ENCODE measurements around the gene KATNA1. TPM values are rescaled to one million over a fixed set of nuclear protein-coding genes. Genes with fewer than 3 reads are reported as not detected.
"Not testable (repeated sequence)": the region's sequence is repeated elsewhere in the genome, so short reads cannot be mapped to it uniquely, and the experiment has no call there.

Gene KATNA1
- total and polyA plus RNA-seq, 4 experiments from 2014 or later, result 18.2 to 34.7 (median 24.5) TPM

DNA sequence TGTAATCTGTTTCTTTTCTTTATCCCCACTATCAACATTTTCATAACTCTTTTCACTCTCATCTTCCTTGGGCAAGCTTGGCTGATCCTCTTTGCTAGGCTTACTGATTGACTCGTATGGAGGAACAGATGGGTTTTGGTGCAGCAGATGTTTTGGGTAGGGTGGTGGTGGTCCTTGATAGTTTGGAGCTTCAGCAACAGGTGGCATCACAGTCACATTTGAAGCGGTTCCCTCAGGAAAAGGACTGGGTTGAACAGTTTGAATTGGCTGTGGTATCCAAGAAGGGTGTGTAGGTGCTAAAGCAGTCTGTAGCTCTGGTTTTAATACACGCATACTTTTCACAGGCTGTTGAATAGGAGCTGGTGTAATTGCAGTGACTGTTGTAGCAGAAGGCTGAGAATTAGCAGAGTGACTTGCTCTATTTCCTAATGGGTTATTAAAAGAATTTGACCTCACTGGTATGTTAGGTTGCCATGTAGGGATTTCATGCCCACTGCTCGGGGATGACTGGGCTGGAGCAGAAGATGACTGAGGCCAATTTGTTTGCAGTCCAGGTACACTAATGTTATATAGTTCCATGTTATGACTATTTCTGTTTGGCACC is 34.8 kb upstream of the KATNA1 start:
- Mint-ChIP-seq H3K27ac (peak overlapping the region in 1 of 7 donors; percentile 47), H3K9me3 (no peaks in the 10 kb centered on the region), H3K4me1 (peaks cover 14 to 24% (median 22%) of the 10 kb centered on the region in 4 donors), H3K27me3 (no peaks in the 10 kb centered on the region), H3K4me3 (no peak overlapping the region), H3K36me3 (peaks cover 32 to 50% of the 10 kb centered on the region in 2 donors)
- H3K4me1 ChIP-seq (ENCODE audit: insufficient read depth, low read length), result peaks cover 8% of the 10 kb centered on the region
- no peak for DNase-seq
- H3K27ac ChIP-seq (ENCODE audit: low read depth, low read length), result no peak overlapping the region
- no peaks in the 10 kb centered on the region for H3K27me3 ChIP-seq (ENCODE audit: insufficient read depth, low read length)
- H3K9me3 ChIP-seq (ENCODE audit: control insufficient read depth in 1 of 2, low read length in 2 of 2), result no peaks in the 10 kb centered on the region
- intact Hi-C loops (cut with micrococcal nuclease), result no loop called here
- ChIA-PET POLR2A (ENCODE audit: partially characterized antibody) (no interaction called here), CTCF (ENCODE audit: partially characterized antibody) (no interaction called here)
- H3K4me3 ChIP-seq (ENCODE audit: low read length in 2 of 2), result no peak overlapping the region
- H3K36me3 ChIP-seq (ENCODE audit: insufficient read depth, low read length), result peaks cover 15% of the 10 kb centered on the region

DNA sequence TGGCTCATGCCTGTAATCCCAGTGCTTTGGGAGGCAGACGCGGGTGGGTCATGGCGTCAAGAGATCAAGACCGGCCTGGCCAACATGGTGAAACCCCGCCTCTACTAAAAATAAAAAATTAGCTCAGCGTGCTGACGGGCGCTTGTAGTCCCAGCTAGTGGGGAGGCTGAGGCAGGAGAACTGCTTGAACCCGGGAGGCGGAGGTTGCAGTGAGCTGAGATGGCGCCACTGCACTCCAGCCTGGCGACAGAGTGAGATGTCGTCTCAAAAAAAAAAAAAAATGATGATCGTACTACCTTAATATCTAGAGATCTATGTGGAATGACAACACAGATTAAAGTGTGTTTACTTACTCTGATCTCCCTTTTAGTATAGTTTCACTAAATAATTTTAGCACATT is 33.3 kb upstream of the KATNA1 start:
- H3K36me3 ChIP-seq (ENCODE audit: insufficient read depth, low read length), result peaks cover 15% of the 10 kb centered on the region
- CTCF ChIA-PET (ENCODE audit: partially characterized antibody), result interaction anchor here (0.8 kb wide), 1 partner anchor 389 kb away, joined by 3 read pairs; no protein-coding TSS in a partner anchor
- peaks cover 40 to 60% of the 10 kb centered on the region in 2 donors for H3K36me3 Mint-ChIP-seq
- H3K9me3 Mint-ChIP-seq; H3K4me1 ChIP-seq (ENCODE audit: insufficient read depth, low read length); H3K27me3 ChIP-seq (ENCODE audit: insufficient read depth, low read length); intact Hi-C loops (cut with micrococcal nuclease); H3K4me3 Mint-ChIP-seq; DNase-seq; POLR2A ChIA-PET (ENCODE audit: partially characterized antibody); H3K27ac ChIP-seq (ENCODE audit: low read depth, low read length); H3K4me3 ChIP-seq (ENCODE audit: low read length in 2 of 2); H3K9me3 ChIP-seq (ENCODE audit: control insufficient read depth in 1 of 2, low read length in 2 of 2); H3K27ac Mint-ChIP-seq; H3K27me3 Mint-ChIP-seq: not testable (repeated sequence)
- H3K4me1 Mint-ChIP-seq, result peaks cover 9 to 22% (median 20%) of the 10 kb centered on the region in 4 donors

DNA sequence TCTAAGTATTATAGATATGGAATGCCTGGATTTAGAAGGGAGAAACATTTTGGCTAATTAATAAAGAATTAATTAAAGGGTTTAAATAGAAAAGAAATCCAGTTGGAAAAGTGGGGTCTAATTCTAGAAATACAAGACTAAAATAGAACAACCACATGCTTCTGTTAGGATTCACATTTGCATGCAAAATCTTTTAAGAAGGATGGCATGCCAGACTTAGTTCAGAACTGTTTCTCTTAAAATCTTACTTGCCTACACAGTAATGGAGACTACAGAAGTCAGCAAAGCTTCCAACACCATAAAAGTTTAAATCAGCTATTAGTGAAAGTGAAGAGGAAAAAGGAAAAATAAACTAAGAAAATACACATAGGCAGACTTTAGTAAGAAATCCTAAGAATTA is 32.7 kb upstream of the KATNA1 start:
- Mint-ChIP-seq H3K27me3 (no peaks in the 10 kb centered on the region), H3K36me3 (peaks cover 41 to 59% of the 10 kb centered on the region in 2 donors), H3K4me3 (no peak overlapping the region), H3K9me3 (no peaks in the 10 kb centered on the region), H3K4me1 (peaks cover 3 to 16% (median 14%) of the 10 kb centered on the region in 4 donors), H3K27ac (peak overlapping the region in 4 of 7 donors; percentile 1 to 67 (median 20))
- ChIA-PET POLR2A (ENCODE audit: partially characterized antibody) (no interaction called here), CTCF (ENCODE audit: partially characterized antibody) (interaction anchor here (0.8 kb wide), 1 partner anchor 390 kb away, joined by 3 read pairs; no protein-coding TSS in a partner anchor)
- H3K4me1 ChIP-seq (ENCODE audit: insufficient read depth, low read length), result no peaks in the 10 kb centered on the region
- H3K9me3 ChIP-seq (ENCODE audit: control insufficient read depth in 1 of 2, low read length in 2 of 2), result no peaks in the 10 kb centered on the region
- H3K27ac ChIP-seq (ENCODE audit: low read depth, low read length), result no peak overlapping the region
- H3K27me3 ChIP-seq (ENCODE audit: insufficient read depth, low read length), result no peaks in the 10 kb centered on the region
- peaks cover 15% of the 10 kb centered on the region for H3K36me3 ChIP-seq (ENCODE audit: insufficient read depth, low read length)
- DNase-seq, result no peak
- intact Hi-C loops (cut with micrococcal nuclease), result no loop called here
- H3K4me3 ChIP-seq (ENCODE audit: low read length in 2 of 2), result no peak overlapping the region

DNA sequence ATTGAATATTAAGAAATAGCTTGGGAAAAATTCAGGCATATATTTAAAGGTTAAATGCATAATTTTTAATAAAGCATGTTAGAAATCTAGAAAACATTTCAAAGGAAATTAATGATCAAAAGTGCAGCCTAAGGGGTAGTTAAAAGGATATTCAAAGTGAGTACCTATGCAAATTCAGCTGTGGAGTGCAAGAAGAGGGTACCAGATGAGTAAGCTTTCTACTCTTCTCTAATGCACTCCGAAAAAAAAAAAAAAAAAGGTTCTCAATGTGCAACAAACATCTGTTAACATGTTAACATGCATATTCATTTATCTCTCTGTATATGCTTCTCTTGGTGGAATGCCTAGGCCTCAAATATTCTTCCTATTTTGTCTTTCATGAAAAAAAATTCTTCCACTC is 32.0 kb upstream of the KATNA1 start:
- Mint-ChIP-seq H3K36me3 (peaks cover 41 to 59% of the 10 kb centered on the region in 2 donors), H3K27me3 (no peaks in the 10 kb centered on the region), H3K4me3 (no peak overlapping the region), H3K9me3 (no peaks in the 10 kb centered on the region), H3K4me1 (peaks cover 0 to 13% (median 11%) of the 10 kb centered on the region in 4 donors), H3K27ac (peak overlapping the region in 3 of 7 donors; percentile 1 to 71 (median 67))
- H3K9me3 ChIP-seq (ENCODE audit: control insufficient read depth in 1 of 2, low read length in 2 of 2), result no peaks in the 10 kb centered on the region
- intact Hi-C loops (cut with micrococcal nuclease), result no loop called here
- H3K4me3 ChIP-seq (ENCODE audit: low read length in 2 of 2), result no peak overlapping the region
- H3K36me3 ChIP-seq (ENCODE audit: insufficient read depth, low read length), result peaks cover 22% of the 10 kb centered on the region
- no peaks in the 10 kb centered on the region for H3K4me1 ChIP-seq (ENCODE audit: insufficient read depth, low read length)
- no peaks in the 10 kb centered on the region for H3K27me3 ChIP-seq (ENCODE audit: insufficient read depth, low read length)
- H3K27ac ChIP-seq (ENCODE audit: low read depth, low read length), result no peak overlapping the region
- ChIA-PET POLR2A (ENCODE audit: partially characterized antibody) (no interaction called here), CTCF (ENCODE audit: partially characterized antibody) (no interaction called here)
- no peak for DNase-seq

DNA sequence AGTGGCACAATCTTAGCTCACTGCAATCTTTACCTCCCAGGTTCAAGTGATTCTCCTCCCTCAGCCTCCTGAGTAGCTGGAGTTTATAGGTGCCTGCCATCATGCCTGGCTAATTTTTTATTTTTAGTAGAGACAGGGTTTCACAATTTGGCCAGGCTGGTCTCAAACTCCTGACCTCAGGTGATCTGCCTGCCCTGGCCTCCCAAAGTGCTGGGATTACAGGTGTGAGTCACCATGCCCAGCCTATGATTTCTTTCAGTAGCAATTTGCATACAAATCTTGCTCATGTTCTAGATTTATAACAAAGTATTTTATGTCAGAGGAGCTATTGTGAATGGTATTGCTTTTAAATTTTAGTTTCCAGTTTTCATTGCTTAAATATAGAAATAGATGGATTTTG is 23.8 kb upstream of the KATNA1 start:
- H3K4me3 ChIP-seq (ENCODE audit: low read length in 2 of 2); H3K9me3 Mint-ChIP-seq; H3K27ac ChIP-seq (ENCODE audit: low read depth, low read length); H3K4me1 Mint-ChIP-seq; H3K4me1 ChIP-seq (ENCODE audit: insufficient read depth, low read length); H3K9me3 ChIP-seq (ENCODE audit: control insufficient read depth in 1 of 2, low read length in 2 of 2); H3K27me3 ChIP-seq (ENCODE audit: insufficient read depth, low read length); CTCF ChIA-PET (ENCODE audit: partially characterized antibody); H3K27me3 Mint-ChIP-seq; intact Hi-C loops (cut with micrococcal nuclease); POLR2A ChIA-PET (ENCODE audit: partially characterized antibody); H3K4me3 Mint-ChIP-seq; DNase-seq: not testable (repeated sequence)
- peaks cover 37% of the 10 kb centered on the region for H3K36me3 ChIP-seq (ENCODE audit: insufficient read depth, low read length)
- H3K36me3 Mint-ChIP-seq, result peaks cover 41 to 64% of the 10 kb centered on the region in 2 donors
- peak overlapping the region in 1 of 7 donors; percentile 22 for H3K27ac Mint-ChIP-seq

DNA sequence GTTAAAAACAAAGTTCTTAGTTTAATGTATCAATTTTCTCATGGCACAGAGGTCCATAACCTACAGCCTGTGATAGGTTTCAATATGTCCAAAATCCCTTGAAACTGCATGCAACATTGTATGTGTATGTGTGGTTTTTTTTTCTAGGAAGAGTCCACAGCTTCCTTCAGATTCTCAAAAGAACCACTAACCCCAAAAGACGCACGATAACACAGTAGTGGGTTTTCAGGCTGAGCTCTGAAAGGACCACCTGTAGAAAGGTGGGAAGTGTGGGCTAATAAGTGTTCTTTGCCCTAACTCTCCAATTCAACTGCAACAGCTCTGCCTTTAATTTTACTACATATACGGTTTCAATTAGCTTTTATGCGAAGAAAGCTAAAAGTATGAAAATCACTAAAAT is 11.5 kb upstream of the KATNA1 start:
- Mint-ChIP-seq H3K4me3 (no peak overlapping the region), H3K36me3 (peaks cover 20 to 41% of the 10 kb centered on the region in 2 donors), H3K9me3 (no peaks in the 10 kb centered on the region), H3K4me1 (peaks cover 0 to 1% (median 0%) of the 10 kb centered on the region in 4 donors), H3K27me3 (no peaks in the 10 kb centered on the region), H3K27ac (peak overlapping the region in 2 of 7 donors; percentile 25 to 38)
- intact Hi-C loops (cut with micrococcal nuclease), result no loop called here
- Histone ChIP-seq H3K36me3 (ENCODE audit: insufficient read depth, low read length) (peaks cover 19% of the 10 kb centered on the region), H3K9me3 (ENCODE audit: control insufficient read depth in 1 of 2, low read length in 2 of 2) (no peaks in the 10 kb centered on the region), H3K27me3 (ENCODE audit: insufficient read depth, low read length) (no peaks in the 10 kb centered on the region), H3K4me3 (ENCODE audit: low read length in 2 of 2) (no peak overlapping the region), H3K4me1 (ENCODE audit: insufficient read depth, low read length) (no peaks in the 10 kb centered on the region), H3K27ac (ENCODE audit: low read depth, low read length) (no peak overlapping the region)
- ChIA-PET CTCF (ENCODE audit: partially characterized antibody) (no interaction called here), POLR2A (ENCODE audit: partially characterized antibody) (interaction anchor here (1.1 to 1.7 kb wide), 2 partner anchors 12 to 57 kb away, joined by 3 to 4 read pairs; no protein-coding TSS in a partner anchor)
- DNase-seq, result no peak

DNA sequence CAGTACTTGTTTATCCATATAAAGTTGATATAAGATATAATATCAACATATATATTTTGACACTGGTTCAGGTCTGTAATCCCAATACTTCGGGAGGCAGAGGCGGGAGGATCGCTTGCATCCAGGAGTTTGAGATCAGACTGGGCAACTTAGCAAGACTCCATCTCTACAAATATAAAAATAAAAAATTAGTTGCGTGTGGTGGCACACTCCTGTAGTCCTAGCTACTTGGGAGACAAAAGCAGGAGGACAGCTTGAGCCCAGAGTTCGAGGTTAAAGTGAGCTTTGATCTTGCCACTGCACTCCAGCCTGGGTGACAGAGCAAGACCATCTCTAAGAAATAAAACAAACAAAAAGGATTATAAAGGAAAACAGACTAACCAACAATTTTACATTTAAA is 8.9 kb upstream of the KATNA1 start:
- intact Hi-C loops (cut with micrococcal nuclease), result no loop called here
- H3K4me1 ChIP-seq (ENCODE audit: insufficient read depth, low read length), result no peaks in the 10 kb centered on the region
- no peaks in the 10 kb centered on the region for H3K27me3 ChIP-seq (ENCODE audit: insufficient read depth, low read length)
- DNase-seq, result no peak
- Mint-ChIP-seq H3K27me3 (no peaks in the 10 kb centered on the region), H3K27ac (no peak overlapping the region), H3K4me1 (peaks cover 0 to 1% (median 0%) of the 10 kb centered on the region in 4 donors), H3K9me3 (no peaks in the 10 kb centered on the region), H3K36me3 (peaks cover 14 to 25% of the 10 kb centered on the region in 2 donors), H3K4me3 (no peak overlapping the region)
- ChIA-PET CTCF (ENCODE audit: partially characterized antibody) (no interaction called here), POLR2A (ENCODE audit: partially characterized antibody) (no interaction called here)
- no peak overlapping the region for H3K4me3 ChIP-seq (ENCODE audit: low read length in 2 of 2)
- peaks cover 12% of the 10 kb centered on the region for H3K36me3 ChIP-seq (ENCODE audit: insufficient read depth, low read length)
- no peaks in the 10 kb centered on the region for H3K9me3 ChIP-seq (ENCODE audit: control insufficient read depth in 1 of 2, low read length in 2 of 2)
- H3K27ac ChIP-seq (ENCODE audit: low read depth, low read length), result no peak overlapping the region
